Chondrocyte (in vitro differentiated cells): ENCODE data around the gene MAMLD1. TPM values are rescaled to one million over a fixed set of nuclear protein-coding genes. Genes with fewer than 3 reads are reported as not detected.

Source experiments
- DNase-seq: peaks from one replicate; pipeline ENCODE4 v3.0.0; 2021; ENCODE audit warnings: mixed read lengths, low spot score
- H3K27ac Mint-ChIP-seq: one replicate; pipeline ENCODE4 v1.8.0; 2021; ENCODE audit warnings: mild to moderate bottlenecking, moderate library complexity, mixed read lengths; ENCODE audit not compliant: unreplicated experiment
- H3K27me3 Mint-ChIP-seq: 2 replicates; pipeline ENCODE4 v1.8.0; 2021; ENCODE audit warnings: low read depth, mixed read lengths
- H3K36me3 Mint-ChIP-seq: 2 replicates; pipeline ENCODE4 v1.8.0; 2021; ENCODE audit warnings: low read depth, mixed read lengths
- H3K4me1 Mint-ChIP-seq: 2 replicates; pipeline ENCODE4 v1.8.0; 2021; ENCODE audit warnings: low read depth, mild to moderate bottlenecking, mixed read lengths
- H3K4me3 Mint-ChIP-seq: one replicate; pipeline ENCODE4 v1.8.0; 2021; ENCODE audit warnings: mild to moderate bottlenecking, moderate library complexity, mixed read lengths; ENCODE audit not compliant: unreplicated experiment
- H3K9me3 Mint-ChIP-seq: 2 replicates; pipeline ENCODE4 v1.8.0; 2021; ENCODE audit warnings: low read depth, mixed read lengths
- total RNA-seq: library from RNA; stranded (reverse); gene quantifications from 3 replicates; pipeline ENCODE4 v1.2.1, GENCODE V29; 2021
- TF ChIP-seq, protein P1 (sequence below): fragments of 200-600 bp; sonication (generic); IDR thresholded peaks from 2 replicates; pipeline ENCODE4 v1.5.0; 2021; ENCODE audit warnings: antibody characterized with exemption, mild to moderate bottlenecking, moderate library complexity

Gene MAMLD1
- total RNA-seq, 1 donor from 2014 or later, result 8.8 TPM

- Mint-ChIP-seq H3K4me1 (peaks cover 3% of the 10 kb centered on the region), H3K4me3 (no peak overlapping the region), H3K27ac (no peak overlapping the region), H3K36me3 (peaks cover 1% of the 10 kb centered on the region), H3K9me3 (peaks cover 5% of the 10 kb centered on the region), H3K27me3 (no peaks in the 10 kb centered on the region)
- TF ChIP-seq, protein P1, sequence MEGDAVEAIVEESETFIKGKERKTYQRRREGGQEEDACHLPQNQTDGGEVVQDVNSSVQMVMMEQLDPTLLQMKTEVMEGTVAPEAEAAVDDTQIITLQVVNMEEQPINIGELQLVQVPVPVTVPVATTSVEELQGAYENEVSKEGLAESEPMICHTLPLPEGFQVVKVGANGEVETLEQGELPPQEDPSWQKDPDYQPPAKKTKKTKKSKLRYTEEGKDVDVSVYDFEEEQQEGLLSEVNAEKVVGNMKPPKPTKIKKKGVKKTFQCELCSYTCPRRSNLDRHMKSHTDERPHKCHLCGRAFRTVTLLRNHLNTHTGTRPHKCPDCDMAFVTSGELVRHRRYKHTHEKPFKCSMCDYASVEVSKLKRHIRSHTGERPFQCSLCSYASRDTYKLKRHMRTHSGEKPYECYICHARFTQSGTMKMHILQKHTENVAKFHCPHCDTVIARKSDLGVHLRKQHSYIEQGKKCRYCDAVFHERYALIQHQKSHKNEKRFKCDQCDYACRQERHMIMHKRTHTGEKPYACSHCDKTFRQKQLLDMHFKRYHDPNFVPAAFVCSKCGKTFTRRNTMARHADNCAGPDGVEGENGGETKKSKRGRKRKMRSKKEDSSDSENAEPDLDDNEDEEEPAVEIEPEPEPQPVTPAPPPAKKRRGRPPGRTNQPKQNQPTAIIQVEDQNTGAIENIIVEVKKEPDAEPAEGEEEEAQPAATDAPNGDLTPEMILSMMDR, result no peak
- DNase-seq, result no peak
Observed at GRCh38 chrX:150454083-150454482, 91.0 kb downstream of the MAMLD1 start.

DNA sequence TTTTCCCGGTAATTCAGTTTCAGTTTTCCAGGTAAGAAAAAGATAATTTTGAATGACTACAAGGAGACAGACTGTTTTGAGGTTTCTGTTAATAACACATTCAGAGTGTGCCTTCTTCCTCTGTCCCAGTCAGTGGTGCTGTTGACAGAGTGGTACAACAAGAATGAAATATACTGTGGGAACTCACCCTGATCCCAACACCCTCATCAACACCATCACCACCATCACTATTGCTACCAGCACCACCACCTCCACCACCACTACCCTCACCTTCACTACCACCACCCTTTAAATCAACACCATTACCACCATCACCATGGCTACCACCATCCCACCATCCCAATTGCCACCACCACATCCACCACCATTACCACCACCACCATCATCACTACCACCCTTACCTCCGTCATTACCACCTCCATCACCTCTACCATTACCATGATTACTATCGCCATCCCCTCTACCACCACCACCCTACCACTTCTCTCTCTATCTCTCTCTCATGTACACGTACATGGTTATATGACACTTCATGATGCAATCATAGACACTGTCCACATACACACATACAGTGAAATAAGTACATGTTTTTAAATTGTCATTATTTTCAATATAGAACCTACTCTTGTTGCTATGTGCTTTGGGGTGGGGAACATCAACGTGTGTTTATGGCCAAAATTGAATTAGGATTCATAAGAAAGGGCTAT, 91.5 kb downstream of the MAMLD1 start:
- TF ChIP-seq, protein P1, result no peak
- Mint-ChIP-seq H3K4me3 (no peak overlapping the region), H3K27ac (no peak overlapping the region), H3K27me3 (no peaks in the 10 kb centered on the region), H3K9me3 (peaks cover 8% of the 10 kb centered on the region), H3K36me3 (peaks cover 1% of the 10 kb centered on the region), H3K4me1 (peaks cover 3% of the 10 kb centered on the region)
- no peak for DNase-seq

DNA sequence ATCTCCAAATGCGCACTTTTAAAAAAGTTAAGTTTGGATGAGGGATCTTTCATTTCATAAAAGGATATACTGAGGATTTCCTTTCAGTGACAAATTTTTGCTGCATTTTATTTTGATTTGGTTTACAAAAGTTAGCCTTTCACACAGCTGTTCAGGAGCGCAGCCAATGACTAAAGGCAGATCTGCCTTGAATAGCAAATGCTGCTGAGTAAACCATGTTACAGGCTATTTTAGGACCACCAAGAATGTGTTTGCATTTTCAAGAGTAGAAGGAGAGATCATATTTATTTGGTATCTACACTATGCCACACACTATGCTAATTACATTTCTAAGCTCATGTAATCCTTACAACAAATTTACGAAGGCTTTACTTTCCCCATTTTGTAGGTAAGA, 92.1 kb downstream of the MAMLD1 start:
- TF ChIP-seq, protein P1, result no peak
- H3K27me3 Mint-ChIP-seq, result no peaks in the 10 kb centered on the region
- DNase-seq, result no peak

DNA sequence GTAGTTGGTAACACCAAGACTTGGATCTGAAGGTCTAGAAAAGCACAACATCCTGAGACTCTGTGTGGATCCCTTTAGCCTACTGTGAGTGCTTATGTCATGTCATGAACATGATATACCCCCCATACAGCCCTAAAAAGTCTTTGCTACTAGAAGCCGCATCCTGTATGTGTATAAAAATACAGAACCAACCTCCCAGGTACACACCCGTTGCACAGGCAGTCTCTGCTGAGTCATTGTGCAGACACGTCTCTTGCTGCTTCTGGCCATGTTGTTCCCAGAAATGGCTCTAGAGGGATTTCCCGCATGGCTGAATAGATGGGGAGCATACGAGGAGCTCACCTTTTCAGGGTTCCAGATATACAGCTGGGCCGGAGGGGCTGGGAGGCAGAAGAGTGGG, 93.3 kb downstream of the MAMLD1 start:
- Mint-ChIP-seq H3K36me3 (peaks cover 1% of the 10 kb centered on the region), H3K27me3 (no peaks in the 10 kb centered on the region), H3K27ac (no peak overlapping the region), H3K9me3 (peaks cover 11% of the 10 kb centered on the region), H3K4me3 (no peak overlapping the region), H3K4me1 (peaks cover 3% of the 10 kb centered on the region)
- no peak for DNase-seq
- TF ChIP-seq, protein P1, result no peak

More for the DNA sequence above, 92.1 kb downstream of the MAMLD1 start:
- H3K27ac Mint-ChIP-seq, result no peak overlapping the region
- H3K9me3 Mint-ChIP-seq, result peaks cover 8% of the 10 kb centered on the region
- no peak overlapping the region for H3K4me3 Mint-ChIP-seq
- H3K4me1 Mint-ChIP-seq, result peaks cover 3% of the 10 kb centered on the region
- peaks cover 1% of the 10 kb centered on the region for H3K36me3 Mint-ChIP-seq

GRCh38 chrX:150456941-150457340, 93.8 kb downstream of the MAMLD1 start:
- Mint-ChIP-seq H3K27ac (no peak overlapping the region), H3K4me3 (no peak overlapping the region), H3K9me3 (peaks cover 11% of the 10 kb centered on the region), H3K4me1 (peaks cover 3% of the 10 kb centered on the region), H3K36me3 (peaks cover 1% of the 10 kb centered on the region), H3K27me3 (no peaks in the 10 kb centered on the region)
- DNase-seq, result no peak
- TF ChIP-seq, protein P1, result no peak
